Measurements from ENCODE around the gene UNC93A.

The UNC93A gene

GRCh38 chr6:167293088-167293589 is 2.0 kb downstream of the UNC93A start:
- DNase-seq (ENCODE audit: low spot score) = no peak

GRCh38 chr6:167293590-167294091 is 2.5 kb downstream of the UNC93A start:
- DNase-seq (ENCODE audit: low spot score) = no peak

- no peak for DNase-seq (ENCODE audit: low spot score)
Measured at GRCh38 chr6:167294241-167294640, 3.1 kb downstream of the UNC93A start.

- no peak for DNase-seq (ENCODE audit: low spot score)
Measured at GRCh38 chr6:167294651-167295494, 3.8 kb downstream of the UNC93A start.

- DNase-seq (ENCODE audit: low spot score) = no peak
Measured at GRCh38 chr6:167295495-167296292, 4.6 kb downstream of the UNC93A start.

- DNase-seq (ENCODE audit: low spot score) = no peak
Measured at GRCh38 chr6:167296293-167296690, 5.2 kb downstream of the UNC93A start.

- DNase-seq (ENCODE audit: low spot score) = no peak
Measured at GRCh38 chr6:167296902-167297301, 5.8 kb downstream of the UNC93A start.

GRCh38 chr6:167298127-167298526 is 7.0 kb downstream of the UNC93A start:
- DNase-seq (ENCODE audit: low spot score) = no peak

GRCh38 chr6:167299641-167300308 is 8.7 kb downstream of the UNC93A start:
- DNase-seq (ENCODE audit: low spot score) = no peak

GRCh38 chr6:167300902-167301777 is 10.0 kb downstream of the UNC93A start:
- DNase-seq (ENCODE audit: low spot score) = no peak

GRCh38 chr6:167302074-167302473 is 11.0 kb downstream of the UNC93A start:
- no peak for DNase-seq (ENCODE audit: low spot score)

GRCh38 chr6:167302796-167303195 is 11.7 kb downstream of the UNC93A start:
- DNase-seq (ENCODE audit: low spot score) = no peak

GRCh38 chr6:167303675-167304625 is 12.8 kb downstream of the UNC93A start:
- DNase-seq (ENCODE audit: low spot score) = no peak

- no peak for DNase-seq (ENCODE audit: low spot score)
Measured at GRCh38 chr6:167304912-167305311, 13.8 kb downstream of the UNC93A start.

GRCh38 chr6:167305796-167306195 is 14.7 kb downstream of the UNC93A start:
- DNase-seq (ENCODE audit: low spot score) = no peak

- no peak for DNase-seq (ENCODE audit: low spot score)
Measured at GRCh38 chr6:167306401-167306998, 15.4 kb downstream of the UNC93A start.

GRCh38 chr6:167307342-167307955 is 16.3 kb downstream of the UNC93A start:
- DNase-seq (ENCODE audit: low spot score) = no peak

GRCh38 chr6:167308207-167308606 is 17.1 kb downstream of the UNC93A start:
- no peak for DNase-seq (ENCODE audit: low spot score)

All from HuH-7.5 (cell line).